ENCODE measurements around the gene CARD8. TPM values are rescaled to one million over a fixed set of nuclear protein-coding genes. Genes with fewer than 3 reads are reported as not detected.
"Not testable (repeated sequence)": the region's sequence is repeated elsewhere in the genome, so short reads cannot be mapped to it uniquely, and the experiment has no call there.

Gene CARD8
- polyA plus RNA-seq, 1 donor from 2014 or later, result 23.0 TPM

- not testable (repeated sequence) for H3K27me3 ChIP-seq (ENCODE audit: insufficient read depth, low read depth, low read length); H3F3A ChIP-seq (ENCODE audit: insufficient read depth, low read length, poor library complexity, severe bottlenecking); H4K20me1 ChIP-seq (ENCODE audit: insufficient read depth); H3K27ac ChIP-seq (ENCODE audit: low read length); H3K36me3 ChIP-seq (ENCODE audit: insufficient read depth, low read length); H3K9me2 ChIP-seq (ENCODE audit: insufficient read depth, low read length); H3K9me3 ChIP-seq (ENCODE audit: low read length); H2AFZ ChIP-seq (ENCODE audit: low read depth, low read length); H3K4me3 ChIP-seq (ENCODE audit: low read length); H3K9ac ChIP-seq (ENCODE audit: low read length); H3K79me2 ChIP-seq (replicated peaks; ENCODE audit: insufficient read depth, low read length); H3K4me2 ChIP-seq (ENCODE audit: low read length)
Measured at GRCh38 chr19:48220784-48221183, 34.9 kb downstream of the CARD8 start.

- Histone ChIP-seq H3F3A (ENCODE audit: insufficient read depth, low read length, poor library complexity, severe bottlenecking) (no peaks in the 10 kb centered on the region), H3K9ac (ENCODE audit: low read length) (no peak overlapping the region), H3K36me3 (ENCODE audit: insufficient read depth, low read length) (no peaks in the 10 kb centered on the region), H3K9me3 (ENCODE audit: low read length) (no peaks in the 10 kb centered on the region), H3K27ac (ENCODE audit: low read length) (no peak overlapping the region), H3K27me3 (ENCODE audit: insufficient read depth, low read depth, low read length) (no peaks in the 10 kb centered on the region), H3K4me2 (ENCODE audit: low read length) (no peak overlapping the region), H3K79me2 (replicated peaks; ENCODE audit: insufficient read depth, low read length) (no peaks in the 10 kb centered on the region), H4K20me1 (ENCODE audit: insufficient read depth) (no peaks in the 10 kb centered on the region), H3K9me2 (ENCODE audit: insufficient read depth, low read length) (no peaks in the 10 kb centered on the region), H2AFZ (ENCODE audit: low read depth, low read length) (no peak overlapping the region), H3K4me3 (ENCODE audit: low read length) (no peak overlapping the region)
- no peak for TF ChIP-seq MXI1 (conservative IDR thresholded peaks at IDR 0.05; ENCODE audit: poor library complexity, severe bottlenecking)
- TF ChIP-seq CTCF (IDR thresholded peaks at IDR 0.05; ENCODE audit: poor library complexity, severe bottlenecking), result no peak
- TF ChIP-seq EZH2 (IDR thresholded peaks at IDR 0.05; ENCODE audit: borderline replicate concordance, insufficient read depth, low read length, poor library complexity, severe bottlenecking), result no peak
- no peak for TF ChIP-seq EP300 (conservative IDR thresholded peaks at IDR 0.05; ENCODE audit: poor library complexity, severe bottlenecking)
- no peak for TF ChIP-seq SMC3 (conservative IDR thresholded peaks at IDR 0.05; ENCODE audit: poor library complexity)
Measured at GRCh38 chr19:48218997-48219396, 36.7 kb downstream of the CARD8 start.

- no peak overlapping the region for H3K4me3 ChIP-seq (ENCODE audit: low read length)
- TF ChIP-seq REST (IDR thresholded peaks at IDR 0.05; ENCODE audit: borderline replicate concordance) (no peak), CTCF (IDR thresholded peaks at IDR 0.05; ENCODE audit: poor library complexity, severe bottlenecking) (no peak), EZH2 (IDR thresholded peaks at IDR 0.05; ENCODE audit: borderline replicate concordance, insufficient read depth, low read length, poor library complexity, severe bottlenecking) (no peak), MXI1 (conservative IDR thresholded peaks at IDR 0.05; ENCODE audit: poor library complexity, severe bottlenecking) (no peak), SMC3 (conservative IDR thresholded peaks at IDR 0.05; ENCODE audit: poor library complexity) (no peak), EP300 (conservative IDR thresholded peaks at IDR 0.05; ENCODE audit: poor library complexity, severe bottlenecking) (no peak), RAD21 (conservative IDR thresholded peaks at IDR 0.05) (no peak), POLR2AphosphoS5 (IDR thresholded peaks at IDR 0.05) (no peak), TAF1 (IDR thresholded peaks at IDR 0.05; ENCODE audit: low read depth) (no peak)
- no peak overlapping the region for H3K9ac ChIP-seq (ENCODE audit: low read length)
- H3K27me3 ChIP-seq (ENCODE audit: insufficient read depth, low read depth, low read length), result no peaks in the 10 kb centered on the region
- H3F3A ChIP-seq (ENCODE audit: insufficient read depth, low read length, poor library complexity, severe bottlenecking), result no peaks in the 10 kb centered on the region
- H2AFZ ChIP-seq (ENCODE audit: low read depth, low read length), result no peak overlapping the region
- no peak overlapping the region for H3K4me2 ChIP-seq (ENCODE audit: low read length)
- H3K36me3 ChIP-seq (ENCODE audit: insufficient read depth, low read length), result no peaks in the 10 kb centered on the region
- H3K79me2 ChIP-seq (replicated peaks; ENCODE audit: insufficient read depth, low read length), result no peaks in the 10 kb centered on the region
- no peaks in the 10 kb centered on the region for H3K9me3 ChIP-seq (ENCODE audit: low read length)
- H3K27ac ChIP-seq (ENCODE audit: low read length), result no peak overlapping the region
- H4K20me1 ChIP-seq (ENCODE audit: insufficient read depth), result no peaks in the 10 kb centered on the region
- no peaks in the 10 kb centered on the region for H3K9me2 ChIP-seq (ENCODE audit: insufficient read depth, low read length)
Measured at GRCh38 chr19:48216933-48217332, 38.8 kb downstream of the CARD8 start.
